GM18520 (cell line): ENCODE data around the gene OR52D1.

Source experiments
- ATAC-seq: cut with Tn5 transposase; IDR thresholded peaks from one replicate; pipeline ENCODE4 v1.9.1; 2021; ENCODE audit not compliant: unreplicated experiment

OR52D1 gene

DNA sequence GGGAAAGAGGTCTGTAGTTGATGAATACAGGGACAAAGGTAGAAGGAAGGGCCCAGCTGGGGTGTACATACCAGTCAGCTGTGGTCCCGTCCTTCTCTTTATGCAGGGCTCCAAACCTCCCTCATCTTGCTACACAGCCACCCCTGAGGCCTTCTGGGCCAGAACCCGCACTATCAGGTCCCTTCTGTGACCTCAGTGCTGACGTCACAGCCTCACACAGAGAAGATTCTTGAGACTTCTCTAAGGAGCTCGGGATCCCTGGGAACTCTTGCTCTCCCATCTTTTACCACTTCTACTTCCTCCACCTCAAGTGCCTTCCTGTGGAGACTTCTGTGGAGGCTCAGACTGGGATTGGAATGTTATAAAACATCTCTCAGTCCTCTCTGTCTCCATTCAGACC lies 21.3 kb downstream of the OR52D1 start, which contains the start of gene UBQLN3:
UBQLN3 (minus strand) TSS at position 155 of the 400 bp plus-strand sequence. CDS start 399 bp downstream, outside the sequence.
- ATAC-seq: no peak

DNA sequence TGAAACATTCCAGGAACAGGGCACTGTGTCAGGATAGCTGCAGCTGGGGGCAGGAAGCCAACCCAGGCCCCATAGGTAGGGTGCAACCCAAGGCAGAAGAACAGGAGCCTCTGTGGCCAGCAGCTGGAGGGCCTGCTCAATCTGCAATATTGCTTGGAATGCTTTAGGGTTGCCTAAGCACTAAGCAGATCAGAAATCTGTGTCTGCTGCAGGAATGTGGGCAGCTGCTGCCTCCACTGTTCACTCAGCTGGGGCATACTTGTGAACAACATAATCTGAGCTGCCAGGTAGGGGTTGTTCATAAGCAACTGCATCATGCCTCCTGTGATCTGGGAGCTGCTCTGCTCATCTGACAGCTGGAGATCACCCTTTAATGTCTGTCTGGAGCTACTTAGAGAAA lies 26.4 kb downstream of the OR52D1 start:
- ATAC-seq: no peak

GRCh38 chr11:5516599-5516998 lies 28.1 kb downstream of the OR52D1 start, which contains the start of gene UBQLNL:
Gene UBQLNL, minus strand, starts transcription at chr11:5516699. Its CDS starts 258 bp downstream, at chr11:5516441.
- ATAC-seq: no peak

DNA sequence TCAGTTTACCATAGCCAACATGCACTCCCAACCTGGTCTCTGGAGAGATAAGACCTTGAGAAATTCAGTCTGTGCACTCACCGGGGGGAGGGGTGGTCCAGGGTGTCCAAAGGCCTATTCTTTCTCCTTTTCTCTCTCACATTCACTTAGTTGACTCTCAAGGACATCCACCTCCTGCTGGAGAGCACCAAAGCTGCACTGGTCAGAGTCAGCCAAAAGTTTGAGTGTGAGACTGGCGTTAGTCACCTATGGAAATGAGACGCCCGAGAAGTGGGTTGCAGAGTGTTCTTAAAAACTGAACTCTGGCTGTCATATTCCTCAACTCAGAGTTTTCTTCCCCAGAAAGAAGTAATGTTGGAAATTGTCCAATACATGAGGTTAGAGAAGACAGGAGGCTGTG lies 33.1 kb downstream of the OR52D1 start:
- no peak for ATAC-seq

GRCh38 chr11:5522308-5522707 lies 33.8 kb downstream of the OR52D1 start:
- no peak for ATAC-seq

GRCh38 chr11:5524756-5525155 lies 36.3 kb downstream of the OR52D1 start:
- ATAC-seq: no peak

DNA sequence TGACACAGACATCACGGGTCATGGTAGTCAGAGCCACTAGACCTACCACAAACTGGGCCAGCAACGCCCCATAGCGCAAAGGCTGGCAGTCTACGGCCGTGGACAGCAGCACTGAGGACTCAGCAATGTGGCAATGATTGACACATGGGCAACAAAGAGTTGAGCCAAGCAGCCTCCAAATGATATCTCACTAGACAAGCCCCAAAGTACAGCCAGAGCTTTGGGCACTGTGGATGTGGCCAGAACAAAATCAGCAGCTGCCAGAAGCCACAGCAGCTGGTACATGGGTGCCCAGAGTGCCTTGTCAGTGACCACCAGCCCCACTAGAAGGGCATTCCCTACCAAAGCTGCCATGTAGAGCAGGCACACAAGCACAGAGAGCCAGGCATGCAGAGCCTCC lies 39.2 kb downstream of the OR52D1 start:
- no peak for ATAC-seq

- no peak for ATAC-seq
These were observed 40.0 kb downstream of the OR52D1 start for GRCh38 chr11:5528495-5528894.

GRCh38 chr11:5531053-5531831 lies 42.8 kb downstream of the OR52D1 start:
- ATAC-seq: no peak

- no peak for ATAC-seq
These were observed 45.6 kb downstream of the OR52D1 start for GRCh38 chr11:5534046-5534445.

GRCh38 chr11:5536482-5536881 lies 48.0 kb downstream of the OR52D1 start:
- no peak for ATAC-seq
